Activated T-helper 1 cell treated with anti-CD3 and anti-CD28 coated beads, Interleukin-2, amount 50 U/mL, for 16 hours (primary cell): Measurements from ENCODE around the gene EXOC3L4.
"Not testable (repeated sequence)": the region's sequence is repeated elsewhere in the genome, so short reads cannot be mapped to it uniquely, and the experiment has no call there.

Experiments
- DNase-seq, 2 donors: peaks; one replicate each; pipeline ENCODE4 v3.0.0-alpha.2; 2020; ENCODE audit warnings: low read depth in 1 of 2, low spot score in 1 of 2

EXOC3L4 gene

GRCh38 chr14:103104654-103105452, 10.3 kb downstream of the EXOC3L4 start:
- DNase-seq, result peak; percentile 49 to 65

GRCh38 chr14:103105580-103106150, 11.1 kb downstream of the EXOC3L4 start:
- no peak for DNase-seq

GRCh38 chr14:103107455-103107854, 12.9 kb downstream of the EXOC3L4 start:
- no peak for DNase-seq

- no peak for DNase-seq
Measured at GRCh38 chr14:103107941-103108748, 13.6 kb downstream of the EXOC3L4 start.

GRCh38 chr14:103108749-103109207, 14.3 kb downstream of the EXOC3L4 start:
- DNase-seq, result no peak

- DNase-seq, result no peak
Measured at GRCh38 chr14:103109535-103110441, 15.3 kb downstream of the EXOC3L4 start.

GRCh38 chr14:103110681-103111231, 16.2 kb downstream of the EXOC3L4 start:
- no peak for DNase-seq

GRCh38 chr14:103111232-103111868, 16.8 kb downstream of the EXOC3L4 start:
- no peak for DNase-seq

- DNase-seq, result no peak
Measured at GRCh38 chr14:103112400-103113243, 18.1 kb downstream of the EXOC3L4 start.

- DNase-seq, result no peak
Measured at GRCh38 chr14:103113303-103113702, 18.8 kb downstream of the EXOC3L4 start.

- no peak for DNase-seq
Measured at GRCh38 chr14:103113774-103114173, 19.2 kb downstream of the EXOC3L4 start.

- not testable (repeated sequence) for DNase-seq
Measured at GRCh38 chr14:103115086-103115679, 20.7 kb downstream of the EXOC3L4 start.

- DNase-seq, result no peak
Measured at GRCh38 chr14:103115845-103116572, 21.5 kb downstream of the EXOC3L4 start.

- no peak for DNase-seq
Measured at GRCh38 chr14:103116636-103117035, 22.1 kb downstream of the EXOC3L4 start.

- DNase-seq, result not testable (repeated sequence)
Measured at GRCh38 chr14:103117499-103117898, 23.0 kb downstream of the EXOC3L4 start.

GRCh38 chr14:103118018-103118662, 23.6 kb downstream of the EXOC3L4 start:
- no peak for DNase-seq

- no peak for DNase-seq
Measured at GRCh38 chr14:103118663-103119404, 24.3 kb downstream of the EXOC3L4 start.
